Gastroesophageal sphincter (tissue), 3 donors: Measurements from ENCODE around the gene ITPRIPL2.

ENCODE experiments used
- CTCF ChIP-seq, 4 experiments: fragments of 200-600 bp in 2 of 4; fragments of 450-650 bp in 2 of 4; sonication (generic) in 1 of 4; IDR thresholded peaks; one replicate each; pipeline ENCODE4 v1.5.1; 2017 to 2019; ENCODE audit warnings: antibody characterized with exemption in 4 of 4, mild to moderate bottlenecking in 2 of 4, moderate library complexity in 2 of 4
- EP300 ChIP-seq: sonication (generic); formaldehyde crosslinking; IDR thresholded peaks from one replicate; pipeline ENCODE4 v1.6.1; 2017; ENCODE audit warnings: antibody characterized with exemption, mild to moderate bottlenecking
- POLR2A ChIP-seq, 2 donors: fragments of 450-650 bp; IDR thresholded peaks; one replicate each; pipeline ENCODE4 v1.6.1; 2017; ENCODE audit warnings: antibody characterized with exemption in 2 of 2, mild to moderate bottlenecking in 2 of 2, moderate library complexity in 1 of 2
- POLR2AphosphoS5 ChIP-seq: sonication (generic); formaldehyde crosslinking; IDR thresholded peaks from one replicate; pipeline ENCODE4 v1.6.1; 2017; ENCODE audit warnings: antibody characterized with exemption

- TF ChIP-seq CTCF (IDR thresholded peaks at IDR 0.05) (no peak), POLR2AphosphoS5 (no peak), POLR2A (IDR thresholded peaks at IDR 0.05) (no peak), EP300 (no peak)
These were observed 31.2 kb downstream of the ITPRIPL2 start for GRCh38 chr16:19145010-19145409.
